GM19328 (cell line): ENCODE results near the gene FLCN.
"Not testable (repeated sequence)": the region's sequence is repeated elsewhere in the genome, so short reads cannot be mapped to it uniquely, and the experiment has no call there.

Source experiments
- ATAC-seq: cut with Tn5 transposase; IDR thresholded peaks from one replicate; pipeline ENCODE4 v1.9.1; 2021; ENCODE audit warnings: mild to moderate bottlenecking, moderate library complexity; ENCODE audit not compliant: unreplicated experiment

FLCN gene

DNA sequence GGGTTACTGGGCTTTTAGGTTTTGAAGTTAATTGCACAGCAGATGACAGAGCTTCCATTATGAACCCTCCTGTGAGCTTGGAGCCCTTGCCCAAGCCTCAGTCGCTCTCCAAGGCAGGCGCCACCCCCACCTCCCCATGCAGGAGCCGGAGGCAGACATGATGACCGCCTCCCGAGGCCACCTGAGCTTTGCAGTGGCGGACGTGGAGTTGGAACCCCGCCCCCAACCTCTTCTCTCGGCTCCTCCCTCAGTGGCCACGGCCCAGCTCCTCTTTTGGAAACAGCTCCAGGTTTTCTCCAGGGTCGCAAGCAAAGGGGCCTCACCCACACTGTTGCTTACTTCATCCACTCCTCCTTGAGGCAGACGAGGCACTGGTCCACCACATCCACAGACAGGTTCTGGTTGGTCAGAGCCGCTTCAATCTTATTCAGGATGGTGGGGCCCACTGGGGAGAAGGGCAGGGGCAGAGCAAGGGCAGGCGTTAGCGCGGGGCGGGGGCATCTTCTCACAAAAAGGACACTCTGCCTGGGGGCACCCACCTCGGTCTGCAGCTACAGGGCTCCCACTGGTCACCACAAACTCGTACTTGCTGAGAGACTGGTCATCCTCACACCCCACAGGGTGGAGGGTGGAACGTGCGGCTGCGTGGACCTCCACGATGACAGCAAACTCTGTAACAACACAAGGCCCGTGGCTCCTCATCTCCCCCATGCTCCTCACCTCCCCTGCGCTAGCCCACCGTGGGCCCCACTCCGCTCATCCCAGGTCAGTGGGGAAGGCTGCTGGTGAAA, 22.1 kb downstream of the FLCN start:
- ATAC-seq, result no peak

DNA sequence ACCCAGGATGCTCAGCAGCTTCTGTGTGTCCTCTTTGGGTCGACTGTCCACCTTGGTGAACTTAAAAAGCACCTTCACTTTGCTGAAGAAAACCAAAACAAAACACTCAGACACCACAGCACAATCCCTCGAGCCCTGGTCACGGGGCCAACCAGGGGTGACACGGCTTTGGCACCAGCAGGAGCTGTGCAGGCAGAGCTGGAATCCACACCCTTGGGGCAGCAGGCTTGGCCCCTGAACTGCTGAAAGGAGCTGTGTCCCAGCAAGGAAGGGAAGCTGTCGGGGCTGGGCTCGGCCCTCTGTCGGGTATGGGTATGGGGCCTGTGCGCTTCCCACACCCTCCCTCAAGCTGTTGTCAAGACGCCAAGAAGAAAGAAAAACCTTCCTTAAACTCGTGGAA, 23.2 kb downstream of the FLCN start:
- no peak for ATAC-seq

DNA sequence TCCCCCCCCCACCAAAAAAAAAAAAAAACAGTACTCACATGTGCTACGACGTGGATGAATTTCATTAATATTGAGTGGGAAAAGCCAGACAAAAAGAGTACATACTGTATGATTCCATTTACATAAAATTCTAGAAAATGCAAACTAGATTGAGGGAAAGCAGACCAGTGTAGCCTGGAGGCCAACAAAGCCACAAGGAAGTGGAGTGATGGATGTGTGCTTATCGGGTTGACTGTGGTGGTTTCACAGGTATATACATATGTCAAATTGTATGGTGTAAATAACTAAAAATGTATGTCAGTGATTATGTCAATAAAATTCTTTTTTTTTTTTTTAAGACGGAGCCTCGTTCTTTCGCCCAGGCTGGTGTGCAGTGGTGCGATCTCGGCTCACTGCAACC, 29.0 kb downstream of the FLCN start:
- ATAC-seq, result no peak

DNA sequence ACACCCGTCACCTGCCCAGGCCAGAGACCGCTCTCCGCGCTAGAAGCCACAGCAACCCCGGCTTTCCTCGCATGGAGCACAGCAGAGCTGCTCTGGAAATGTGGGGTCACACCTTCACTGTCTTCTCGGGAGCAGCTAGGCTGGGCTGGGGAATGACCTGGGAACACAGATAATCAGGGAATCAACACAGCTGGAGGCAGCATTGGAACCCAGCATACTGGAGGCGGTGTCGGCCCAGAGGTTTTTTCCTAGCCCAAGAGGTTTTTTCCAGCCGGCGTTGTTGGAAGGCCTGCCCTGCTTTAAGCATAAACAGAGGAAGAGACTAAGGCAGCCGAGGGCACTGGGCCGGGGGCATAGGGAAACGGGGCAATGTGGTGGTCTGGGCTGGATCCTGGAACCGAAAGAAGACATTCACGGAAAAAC, 30.0 kb downstream of the FLCN start:
- ATAC-seq, result no peak

DNA sequence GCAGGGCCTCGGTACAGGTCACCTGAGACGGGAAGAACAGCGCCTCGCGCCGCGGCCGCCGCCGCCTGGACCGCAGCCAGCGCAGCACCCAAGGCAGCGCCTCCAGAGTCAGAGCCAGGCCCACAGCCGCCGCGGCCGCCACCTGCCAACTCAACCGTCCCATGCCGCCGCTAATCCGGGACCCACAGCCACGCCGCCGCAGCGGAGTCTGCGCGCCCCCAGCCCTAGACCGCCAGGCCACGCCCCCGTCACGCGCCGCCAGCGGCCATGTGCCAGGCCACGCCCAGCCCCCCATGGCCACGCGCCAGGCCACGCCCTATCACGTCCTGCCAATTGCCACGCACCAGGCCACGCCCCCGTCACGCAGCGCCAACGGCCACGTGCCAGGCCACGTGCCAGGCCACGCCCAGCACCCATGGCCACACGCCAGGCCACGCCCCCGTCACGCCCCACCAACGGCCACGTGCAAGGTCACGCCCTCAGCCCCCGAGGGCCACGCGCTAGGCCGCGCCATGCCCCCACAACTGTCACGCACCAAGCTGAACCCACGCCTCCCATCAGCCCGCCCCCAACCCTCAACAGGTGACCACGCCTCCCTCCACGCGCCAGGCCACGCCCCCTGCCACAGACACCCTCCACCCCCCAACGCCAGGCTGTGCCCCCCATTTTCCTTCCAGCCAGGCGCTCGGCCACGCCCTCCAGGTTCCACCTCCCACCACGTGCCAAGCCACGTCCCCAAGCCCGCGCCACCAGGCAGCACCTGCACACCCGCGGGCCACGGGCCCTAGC, 30.6 kb downstream of the FLCN start, which contains the start of gene PLD6:
Gene PLD6, minus strand, starts transcription at position 210 of the 789 bp plus-strand sequence. Its CDS starts 47 bp downstream, at position 163.
- peak; percentile 62 for ATAC-seq

DNA sequence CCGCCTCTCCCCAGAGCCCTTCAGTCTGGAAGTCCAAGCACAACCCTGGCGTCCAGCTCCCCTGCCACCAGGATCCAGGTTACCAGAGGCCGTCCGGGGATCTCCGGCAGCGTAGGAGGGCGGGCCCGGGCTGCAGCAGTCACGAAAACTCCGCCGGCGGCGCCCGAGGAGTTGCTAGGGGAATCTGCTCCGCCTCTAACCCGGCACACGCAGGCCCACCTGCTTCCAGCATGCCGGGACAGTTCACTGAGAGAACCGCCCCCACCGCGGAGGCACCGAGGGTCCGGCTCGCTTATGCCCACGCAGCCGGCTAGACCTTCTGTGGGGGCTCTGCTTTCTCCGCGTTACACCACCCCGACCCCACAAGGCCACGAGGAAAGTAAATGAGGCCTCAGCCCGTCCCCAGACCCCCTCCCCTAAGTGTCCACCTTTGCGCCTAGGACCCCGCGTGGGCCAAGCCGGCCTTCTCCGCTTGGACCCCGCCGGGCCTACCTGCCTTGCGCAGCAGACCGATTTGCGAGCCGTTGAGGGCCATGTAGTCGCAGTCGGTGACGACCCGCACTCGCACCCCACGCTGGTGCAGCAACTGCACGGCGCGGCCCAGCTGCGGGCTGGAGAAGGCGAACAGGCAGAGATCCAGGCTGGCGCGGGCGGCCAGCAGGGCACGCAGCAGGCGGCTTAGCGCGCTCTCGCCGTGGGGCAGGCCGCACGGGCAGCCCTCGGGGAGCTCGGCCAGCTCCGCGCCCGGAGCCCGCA, 31.4 kb downstream of the FLCN start:
- ATAC-seq, result peak; percentile 14

DNA sequence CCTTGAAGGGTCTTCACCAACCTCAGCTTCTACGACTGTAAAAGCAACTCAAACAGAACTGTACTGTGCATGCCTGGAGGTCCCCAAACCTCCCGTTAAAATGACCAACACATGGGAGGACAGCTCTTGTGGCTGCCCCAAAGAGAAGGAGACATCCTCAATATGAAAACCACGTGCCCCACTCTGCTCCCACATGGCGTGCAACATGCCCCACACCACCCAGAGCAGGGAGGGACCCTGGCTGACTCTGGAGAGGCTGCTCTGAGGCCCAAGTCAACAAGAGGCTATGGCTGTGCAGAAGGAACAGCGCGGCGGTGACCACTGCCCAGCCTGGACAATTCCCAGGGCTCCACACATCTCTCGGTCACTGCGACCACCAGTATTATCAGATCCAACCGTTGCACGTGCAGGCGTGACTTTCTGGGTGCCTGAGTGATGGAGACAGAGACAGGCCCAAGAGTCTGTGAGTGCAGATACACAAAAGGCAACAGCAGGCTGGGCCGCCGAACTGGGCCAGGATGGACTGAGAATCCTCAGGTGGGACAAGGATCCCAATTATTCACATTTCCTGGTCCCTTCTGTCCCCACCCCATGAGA, 32.2 kb downstream of the FLCN start:
- ATAC-seq, result no peak

DNA sequence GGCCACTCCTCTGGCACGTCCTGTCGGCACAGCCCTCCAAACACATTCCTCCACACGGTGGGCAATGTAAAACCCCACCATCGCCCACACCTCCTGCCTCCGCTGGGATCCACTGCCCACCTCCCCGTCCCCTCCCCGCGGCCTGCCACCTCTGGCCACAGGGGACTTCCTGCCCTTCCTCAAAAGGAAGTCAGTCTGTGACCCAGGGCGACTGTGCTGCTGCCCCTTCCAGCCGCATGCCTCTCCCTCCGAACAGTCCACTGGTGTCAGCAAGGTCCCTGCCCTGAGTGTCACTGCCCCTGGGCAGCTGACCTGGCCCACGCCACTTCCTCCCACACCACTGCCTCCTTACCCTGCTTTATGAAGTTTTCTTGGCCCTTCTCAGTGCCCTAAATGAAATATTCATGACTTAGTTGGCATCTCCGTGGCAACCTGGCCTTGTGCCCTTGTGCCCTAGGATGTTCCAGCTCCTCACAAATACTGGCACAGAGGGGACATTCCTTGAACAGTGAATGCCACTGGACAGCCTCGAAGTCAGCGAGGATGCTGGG, 32.9 kb downstream of the FLCN start:
- ATAC-seq, result no peak

DNA sequence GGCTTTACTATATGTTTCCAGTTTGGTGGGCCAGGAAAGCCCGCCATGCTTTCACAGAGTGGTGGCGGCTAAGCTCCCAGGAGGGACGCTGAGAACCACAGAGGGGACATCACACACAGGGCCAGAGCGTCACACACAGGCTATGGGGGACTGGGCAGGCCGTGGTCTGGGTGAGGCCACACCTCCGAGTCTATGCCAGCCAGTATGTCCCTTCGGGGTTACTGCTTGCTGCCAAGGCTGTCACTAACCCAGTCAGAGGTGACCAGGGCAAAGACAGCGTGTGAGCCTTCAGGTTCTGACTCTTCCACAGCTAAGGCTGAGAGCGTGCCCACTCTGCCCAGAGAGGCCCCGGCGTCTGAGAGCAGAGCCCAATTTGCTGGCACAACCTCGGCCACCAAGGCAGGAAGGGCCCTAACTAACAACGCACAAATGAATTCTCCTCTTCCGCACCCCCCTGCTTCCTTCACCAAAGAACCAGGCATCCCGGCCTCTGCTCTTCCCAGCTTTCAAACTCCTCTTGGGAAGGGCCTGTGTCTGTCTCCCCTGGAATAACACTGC, 33.7 kb downstream of the FLCN start:
- no peak for ATAC-seq

DNA sequence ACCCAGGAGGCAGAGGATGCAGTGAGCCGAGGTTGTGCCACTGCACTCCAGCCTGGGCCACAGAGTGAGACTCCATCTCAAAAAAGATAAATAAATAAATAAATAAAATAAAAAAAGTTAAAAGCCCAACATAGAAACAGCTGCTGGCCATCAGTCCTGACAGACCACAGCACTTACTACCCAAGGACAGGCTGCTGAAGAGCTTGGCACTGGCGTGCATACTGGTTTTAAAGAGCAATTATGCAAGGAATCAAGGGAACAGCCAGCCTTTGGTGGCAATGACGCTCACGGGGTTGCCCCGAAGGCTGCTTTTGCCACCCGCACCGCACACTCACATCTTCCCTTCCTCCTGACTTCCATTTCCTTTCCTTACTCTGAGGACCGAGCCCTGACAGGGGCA, 35.1 kb downstream of the FLCN start:
- ATAC-seq, result no peak

DNA sequence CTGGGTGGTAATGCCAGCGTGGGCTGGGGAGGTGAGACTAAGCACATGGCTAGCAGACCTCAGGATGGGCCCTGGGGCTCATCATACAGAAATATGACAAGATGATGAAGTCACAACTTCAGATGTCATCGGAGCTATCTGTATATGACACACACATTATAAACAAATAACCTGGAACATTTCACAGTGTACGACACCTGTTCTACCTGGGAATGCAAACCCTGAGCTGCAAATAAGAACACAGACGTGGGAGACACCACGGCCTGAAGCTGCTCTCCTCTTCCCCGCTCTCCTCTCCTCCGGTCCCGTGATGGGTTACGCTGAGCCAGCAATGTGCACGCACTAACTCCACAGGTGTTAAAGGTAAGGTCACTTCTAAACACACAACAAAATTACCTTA, 35.7 kb downstream of the FLCN start:
- no peak for ATAC-seq

DNA sequence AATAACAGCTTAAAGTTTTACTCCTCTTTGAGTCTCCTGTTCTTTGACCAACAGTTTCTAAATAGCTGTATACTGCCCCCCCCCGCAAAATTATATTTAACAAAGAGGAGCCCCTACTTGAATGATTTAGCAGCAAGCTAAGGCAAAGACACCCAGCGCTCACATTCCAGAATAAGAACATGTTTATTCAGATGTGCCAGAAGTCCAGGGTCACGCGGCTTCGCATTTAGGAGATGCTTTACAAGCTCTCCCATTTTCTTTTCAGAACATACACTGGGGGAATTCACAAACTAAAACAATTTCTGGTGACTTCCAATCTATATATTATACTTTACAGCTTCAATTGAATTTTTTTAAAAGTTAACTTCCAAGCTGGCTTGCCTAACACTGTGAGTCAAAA, 36.1 kb downstream of the FLCN start:
- ATAC-seq, result no peak

DNA sequence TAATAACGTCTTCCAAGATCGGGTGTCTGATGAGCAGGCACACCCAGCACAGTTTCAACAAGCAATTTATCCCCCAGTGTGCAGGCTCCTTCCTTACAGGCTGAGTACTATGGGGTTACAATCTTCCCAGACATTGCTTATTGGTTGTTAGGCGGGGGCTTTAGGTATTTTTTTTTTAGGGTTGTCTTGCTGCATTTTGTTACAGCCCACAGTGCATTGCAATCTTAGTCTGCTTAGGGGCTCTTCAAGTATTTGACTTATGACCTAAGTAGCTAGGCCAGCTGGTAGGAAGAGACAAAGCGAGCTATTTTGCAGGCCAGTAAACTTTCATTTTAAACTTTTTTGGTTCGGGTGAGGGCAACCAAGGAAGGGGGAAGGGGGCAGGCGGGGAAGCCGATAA, 36.7 kb downstream of the FLCN start:
- no peak for ATAC-seq

DNA sequence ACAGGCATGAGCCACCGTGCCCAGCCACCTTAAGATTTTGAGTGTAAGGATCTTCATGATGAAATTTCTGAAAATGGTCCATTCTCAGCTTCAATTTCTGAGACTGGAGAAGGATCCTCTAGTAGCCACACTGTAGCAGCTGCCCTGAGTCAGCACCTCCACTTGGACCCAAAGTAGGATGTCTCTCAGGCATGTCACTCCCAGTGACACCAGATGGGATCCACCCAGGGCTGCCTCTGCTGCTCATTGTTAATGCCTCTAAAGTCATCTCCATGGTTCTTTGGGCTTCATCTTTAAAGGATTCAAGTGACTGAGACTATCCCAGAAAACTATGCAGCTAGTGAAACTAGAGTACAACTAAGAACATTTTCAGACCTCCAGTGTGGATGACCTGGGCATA, 38.7 kb downstream of the FLCN start:
- no peak for ATAC-seq

DNA sequence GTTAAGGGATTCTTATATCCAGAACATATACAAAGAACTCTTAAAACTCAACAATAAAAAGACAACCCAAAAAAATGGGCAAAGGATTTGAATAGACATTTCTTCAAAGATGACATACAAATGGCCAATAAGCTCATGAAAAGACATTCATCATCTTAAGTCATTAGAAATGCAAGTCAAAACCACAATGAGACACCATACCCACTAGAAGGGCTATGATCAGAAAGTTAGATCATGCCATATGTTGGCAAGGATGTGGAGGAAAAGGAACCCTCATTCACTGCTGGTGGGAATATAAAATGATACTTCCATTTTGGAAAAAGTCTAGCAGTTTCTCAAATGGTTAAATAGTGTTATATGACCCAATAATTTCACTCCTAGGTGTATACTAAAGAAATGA, 40.2 kb downstream of the FLCN start:
- ATAC-seq, result no peak

DNA sequence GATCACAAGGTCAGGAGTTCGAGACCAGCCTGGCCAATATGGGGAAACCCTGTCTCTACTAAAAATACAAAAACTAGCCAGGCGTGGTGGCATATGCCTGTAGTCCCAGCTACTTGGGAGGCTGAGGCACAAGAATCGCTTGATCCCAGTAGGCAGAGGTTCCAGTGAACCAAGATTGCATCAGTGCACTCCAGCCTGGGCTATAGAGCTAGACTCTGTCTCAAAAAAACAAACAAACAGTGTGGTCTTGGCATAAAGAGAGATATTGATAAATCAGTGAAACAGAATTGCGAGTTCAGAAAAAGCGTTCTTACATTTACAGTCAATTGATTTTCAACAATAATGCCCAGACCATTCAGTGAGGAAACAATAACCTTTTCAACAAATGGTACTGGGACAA, 41.5 kb downstream of the FLCN start:
- not testable (repeated sequence) for ATAC-seq

DNA sequence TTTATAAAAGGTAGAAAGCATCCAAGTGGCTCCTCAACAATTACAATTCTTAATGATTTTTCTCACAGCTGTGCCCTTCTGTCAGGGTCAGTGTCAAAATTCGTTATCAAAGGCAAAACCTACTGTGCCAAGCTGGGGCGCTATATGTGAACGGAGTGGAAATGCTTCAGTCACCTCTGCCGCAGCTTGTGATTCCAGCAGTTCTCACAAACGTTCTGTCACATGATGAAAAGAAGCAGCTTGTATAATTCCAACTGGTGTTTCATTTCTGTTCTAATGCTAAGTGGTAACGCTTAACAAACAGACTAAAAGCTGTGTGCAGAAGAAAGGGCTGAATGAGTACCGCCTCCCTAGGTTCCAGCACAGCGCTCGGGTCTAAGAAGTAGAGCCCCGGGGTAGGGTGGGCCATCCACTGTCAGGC, 45.0 kb downstream of the FLCN start:
- ATAC-seq, result no peak

DNA sequence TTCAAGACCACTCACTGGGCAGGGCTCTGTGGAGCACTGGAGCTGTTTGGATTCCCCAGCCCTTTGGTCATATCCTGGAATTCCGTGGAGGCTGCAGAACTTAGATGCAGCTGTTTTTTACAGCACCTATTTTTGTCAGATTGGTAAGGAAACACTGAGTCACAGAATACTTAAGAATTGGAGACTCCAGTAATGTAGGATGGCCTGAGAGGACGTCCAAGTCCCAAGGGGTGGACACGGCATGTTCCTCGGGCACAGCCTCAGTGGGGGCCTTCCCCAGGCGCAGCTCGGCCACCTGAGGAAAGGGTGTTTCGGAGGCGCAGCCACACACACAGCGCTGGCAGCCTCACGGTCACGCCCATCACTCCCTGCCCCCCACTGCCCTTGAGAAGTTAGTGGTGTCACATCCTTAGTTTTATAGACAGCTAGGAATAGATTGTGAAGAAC, 45.6 kb downstream of the FLCN start:
- no peak for ATAC-seq

DNA sequence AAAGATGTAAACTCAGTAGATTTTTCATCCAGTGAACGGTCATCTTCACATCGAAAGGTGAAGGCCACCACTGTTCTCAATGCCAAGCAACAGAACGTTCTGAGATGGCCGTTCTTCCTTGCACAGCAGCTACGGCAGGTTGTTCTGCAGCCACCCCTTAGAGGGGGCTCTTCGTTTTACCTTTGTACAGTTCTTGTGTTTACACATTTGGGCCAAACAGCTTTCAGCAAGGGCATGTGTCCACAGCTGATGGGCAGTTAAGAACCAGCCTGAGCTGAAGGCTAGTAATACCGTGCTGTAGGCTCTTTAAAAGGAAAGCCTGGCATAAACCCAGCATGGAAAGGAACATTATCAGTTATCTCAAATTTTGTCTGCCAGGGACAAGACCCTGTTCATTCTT, 46.8 kb downstream of the FLCN start:
- ATAC-seq, result no peak

DNA sequence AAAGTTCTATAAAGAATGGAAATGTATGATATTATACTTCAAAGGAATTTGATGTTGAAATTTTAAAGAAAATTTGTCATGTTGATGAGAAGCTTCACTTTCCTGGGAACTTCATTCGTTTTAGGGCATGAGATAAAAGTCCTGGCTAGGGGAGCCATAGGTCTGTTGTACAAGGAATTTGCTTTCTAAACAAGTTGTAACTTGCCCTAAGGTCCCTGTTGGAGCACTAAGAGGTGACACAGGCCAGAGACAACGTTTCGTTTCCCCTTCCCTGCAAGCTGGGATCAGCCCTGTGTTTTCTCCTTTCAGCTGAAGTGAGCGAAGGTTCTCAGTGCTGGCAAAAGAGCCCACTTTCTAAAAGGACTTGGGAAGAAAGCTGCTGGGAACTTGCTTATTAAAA, 47.4 kb downstream of the FLCN start:
- ATAC-seq, result no peak
